Ecto neural progenitor cell (in vitro differentiated cells): Measurements from ENCODE around the gene SDC1.

ENCODE experiments used
- DNase-seq: peaks from one replicate; pipeline ENCODE4 v3.0.0-alpha.2; 2018; ENCODE audit warnings: low spot score

The SDC1 gene

GRCh38 chr2:20227894-20228505 is 3.1 kb upstream of the SDC1 start:
- DNase-seq: no peak

DNA sequence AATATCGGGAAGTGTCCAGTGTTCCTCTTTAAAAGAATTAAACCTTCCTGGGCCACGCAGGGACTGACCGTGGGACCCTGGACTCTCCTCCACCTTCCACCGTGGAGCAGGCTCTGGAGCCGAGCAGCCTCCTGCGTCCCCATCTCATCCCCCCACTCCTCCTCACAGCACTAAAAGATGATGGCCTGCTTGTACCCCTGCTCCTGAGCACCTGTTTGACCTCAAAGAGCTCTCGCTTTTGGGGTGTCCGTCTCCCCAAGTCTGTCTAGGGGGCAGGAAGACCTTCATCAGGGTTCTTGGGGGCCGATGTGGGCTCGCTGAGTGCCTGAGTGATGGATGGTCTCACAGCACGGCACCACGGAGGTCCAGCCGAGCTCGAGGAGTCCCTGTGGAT is 1.2 kb upstream of the SDC1 start:
- no peak for DNase-seq

DNA sequence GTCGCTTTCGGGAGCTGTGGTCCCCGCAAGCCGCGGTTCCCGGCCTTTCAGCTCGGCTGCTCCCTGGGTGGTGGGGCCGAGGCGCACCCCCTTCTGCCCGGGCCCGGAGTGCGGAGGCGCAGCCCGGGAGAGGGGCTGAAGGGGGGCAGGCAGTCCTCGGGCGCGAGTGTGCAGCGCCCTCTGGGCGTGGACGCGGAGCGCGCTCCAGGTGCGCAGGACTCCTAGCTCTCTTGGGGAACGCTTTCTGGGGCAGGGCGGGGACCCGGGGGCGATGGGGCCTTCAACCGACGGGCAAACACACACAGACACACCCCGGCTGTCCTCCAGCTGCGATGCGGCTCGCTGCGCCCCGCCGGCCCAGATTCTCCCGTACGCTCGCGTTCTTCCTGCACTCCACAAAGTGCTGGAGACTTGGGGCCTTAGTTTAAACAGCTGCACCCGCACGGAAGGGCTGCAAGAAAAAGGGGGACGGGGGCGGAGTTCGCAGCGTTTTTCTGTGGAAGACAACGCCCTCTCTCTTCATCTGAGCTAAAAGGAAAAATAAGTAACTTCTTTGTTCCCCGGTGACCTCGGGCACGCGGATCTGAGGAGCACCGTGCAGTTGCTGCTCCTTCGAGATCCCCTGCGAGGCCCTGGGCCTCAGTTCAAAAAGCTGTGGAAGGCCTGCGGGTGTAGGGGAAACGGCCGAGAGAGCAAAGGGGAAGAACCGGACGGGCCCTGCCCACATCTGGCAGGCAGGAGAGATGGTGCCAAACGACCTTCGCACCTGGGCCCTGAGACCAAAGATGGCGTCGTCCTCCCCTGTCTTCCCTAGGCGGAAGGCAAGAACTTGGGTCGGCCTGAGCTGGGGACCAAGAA is 593 bp upstream of the SDC1 start:
- DNase-seq: no peak

GRCh38 chr2:20224164-20224715 is 690 bp downstream of the SDC1 start:
- DNase-seq: peak; percentile 70

- peak; percentile 77 for DNase-seq
These were observed 1.3 kb downstream of the SDC1 start for GRCh38 chr2:20223407-20224163.

- no peak for DNase-seq
These were observed 2.0 kb downstream of the SDC1 start for GRCh38 chr2:20222769-20223406.

DNA sequence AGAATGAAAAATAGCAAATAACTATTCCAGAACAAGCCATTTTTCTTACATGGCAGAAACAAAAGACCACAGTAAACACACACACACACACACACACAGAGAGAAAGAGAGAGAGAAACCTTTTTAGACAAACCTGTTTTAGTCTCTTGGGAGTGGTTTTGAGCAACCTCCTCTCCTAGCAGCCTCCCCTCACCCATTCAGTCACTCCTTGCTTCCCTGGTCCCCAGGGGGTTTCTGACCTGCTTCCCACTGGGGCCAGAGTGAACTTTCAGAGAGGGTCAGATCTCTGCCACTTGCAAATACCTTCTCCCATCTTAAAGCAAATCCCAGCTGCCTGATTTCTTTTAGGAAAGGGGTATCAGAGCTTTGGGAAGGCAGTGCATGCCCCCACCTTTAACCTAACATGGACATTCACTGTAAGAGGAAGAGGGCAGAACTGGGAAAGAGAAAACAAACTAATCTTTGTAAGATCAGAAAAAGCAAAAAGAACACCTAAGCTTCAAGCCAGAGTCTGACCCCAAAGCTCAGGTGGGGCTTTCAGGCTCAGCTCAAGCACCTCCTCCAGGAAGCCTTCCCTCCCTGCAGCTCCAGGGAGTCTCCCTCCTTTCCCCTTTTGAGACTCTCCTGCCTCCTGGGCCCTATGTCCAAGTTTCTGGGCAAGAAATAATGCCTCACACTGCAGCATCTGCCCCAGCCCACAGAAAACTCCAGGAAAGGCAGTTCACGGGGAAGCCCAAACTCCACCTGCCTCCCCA is 2.7 kb downstream of the SDC1 start:
- no peak for DNase-seq

DNA sequence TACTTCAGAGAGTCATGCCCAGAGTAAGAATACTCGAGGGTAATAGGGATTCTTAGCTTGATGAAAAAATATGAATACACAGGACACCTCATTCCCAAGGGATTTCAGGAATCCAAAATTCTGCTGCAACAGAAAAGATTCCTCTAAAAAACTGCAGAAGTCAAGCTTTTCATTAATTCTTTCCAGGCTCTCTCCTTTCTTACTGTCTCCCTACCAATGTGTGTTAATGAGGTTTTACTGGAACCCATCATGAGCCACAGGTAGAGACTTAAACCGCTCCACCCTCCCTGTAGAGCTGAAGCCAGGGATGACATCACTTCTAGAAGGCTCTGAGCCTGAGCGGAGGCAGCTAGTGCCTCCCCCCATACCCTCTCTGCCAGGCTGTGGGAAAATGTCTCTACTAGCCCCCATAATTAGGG is 3.4 kb downstream of the SDC1 start:
- DNase-seq: no peak

DNA sequence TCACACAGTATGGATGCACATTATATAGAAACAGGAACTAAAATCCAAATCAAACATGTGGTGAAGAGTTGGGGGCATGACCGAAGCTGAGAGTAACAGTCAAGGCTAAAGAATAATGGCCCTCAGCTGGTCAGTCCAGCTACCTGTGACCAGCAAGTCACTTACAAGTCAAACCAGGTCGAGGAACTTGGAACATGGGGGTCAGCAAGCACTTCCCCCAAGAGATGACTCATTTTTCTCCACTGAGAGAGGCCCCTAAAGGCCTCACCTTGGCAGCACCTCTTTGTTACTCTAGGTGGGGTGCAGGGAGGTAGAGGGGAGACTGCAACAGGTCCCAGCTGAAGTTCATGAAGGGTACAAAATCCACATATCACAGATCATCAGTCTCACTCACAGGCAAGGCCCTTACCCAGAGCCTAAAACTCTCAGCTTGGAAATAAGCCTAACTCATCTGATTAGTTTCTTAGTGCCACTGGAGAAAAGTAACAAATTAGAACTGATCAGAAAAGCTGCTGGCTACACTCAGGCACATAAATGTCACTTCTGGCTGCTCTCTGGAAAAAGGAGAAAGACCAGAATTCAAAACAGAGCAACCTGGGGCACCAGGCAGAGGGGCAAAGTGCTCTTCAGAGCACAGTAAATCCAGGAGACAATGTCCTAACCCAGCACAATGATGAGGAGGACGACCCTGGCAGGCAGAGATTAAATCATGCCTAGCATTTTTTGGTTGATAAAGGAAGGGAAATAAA is 4.0 kb downstream of the SDC1 start:
- DNase-seq: no peak

GRCh38 chr2:20219763-20220380 is 5.1 kb downstream of the SDC1 start:
- DNase-seq: no peak

DNA sequence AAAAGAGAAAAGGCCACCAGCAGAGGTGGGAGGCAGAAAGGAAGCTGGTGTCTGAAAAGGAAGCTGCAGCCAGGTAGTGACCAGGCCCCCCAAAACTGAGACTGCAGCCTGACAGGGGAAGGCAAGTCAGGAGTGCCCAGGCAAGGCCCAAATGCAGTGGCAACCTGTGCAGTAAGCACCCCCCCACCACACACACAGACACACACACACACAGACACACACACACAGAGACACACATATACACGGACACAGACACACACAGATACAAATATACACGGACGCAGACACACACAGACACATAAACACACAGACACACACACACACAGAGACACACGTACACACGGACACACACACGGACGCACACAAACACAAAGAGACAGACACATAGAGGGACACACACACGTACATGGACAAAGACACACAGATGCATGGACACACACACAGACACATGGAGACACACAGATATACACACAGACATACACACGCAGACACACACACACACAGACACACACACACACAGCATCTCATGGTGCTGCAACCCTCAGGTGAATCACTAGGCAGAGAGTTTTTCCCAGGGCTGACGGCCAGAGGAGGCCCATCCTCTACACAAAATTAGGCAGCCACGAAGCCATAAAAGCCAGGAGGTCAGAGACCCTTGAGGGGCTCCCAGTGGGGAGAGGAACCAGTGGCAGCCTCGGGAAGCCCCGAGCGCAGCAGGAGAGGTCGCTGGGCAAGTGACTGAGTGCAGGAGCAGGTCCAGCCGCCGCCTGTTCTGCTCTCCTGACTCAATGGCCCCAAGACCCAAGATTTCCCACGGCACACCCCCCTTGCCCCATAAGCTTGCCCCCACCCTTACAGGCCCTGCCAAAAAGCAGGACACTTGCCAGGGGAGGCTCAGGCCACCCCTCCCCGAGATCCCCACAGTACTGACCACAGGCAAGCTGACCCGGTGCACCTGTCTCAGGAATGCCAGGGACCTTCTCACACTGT is 6.3 kb downstream of the SDC1 start:
- no peak for DNase-seq

GRCh38 chr2:20217041-20217970 is 7.6 kb downstream of the SDC1 start:
- DNase-seq: no peak

DNA sequence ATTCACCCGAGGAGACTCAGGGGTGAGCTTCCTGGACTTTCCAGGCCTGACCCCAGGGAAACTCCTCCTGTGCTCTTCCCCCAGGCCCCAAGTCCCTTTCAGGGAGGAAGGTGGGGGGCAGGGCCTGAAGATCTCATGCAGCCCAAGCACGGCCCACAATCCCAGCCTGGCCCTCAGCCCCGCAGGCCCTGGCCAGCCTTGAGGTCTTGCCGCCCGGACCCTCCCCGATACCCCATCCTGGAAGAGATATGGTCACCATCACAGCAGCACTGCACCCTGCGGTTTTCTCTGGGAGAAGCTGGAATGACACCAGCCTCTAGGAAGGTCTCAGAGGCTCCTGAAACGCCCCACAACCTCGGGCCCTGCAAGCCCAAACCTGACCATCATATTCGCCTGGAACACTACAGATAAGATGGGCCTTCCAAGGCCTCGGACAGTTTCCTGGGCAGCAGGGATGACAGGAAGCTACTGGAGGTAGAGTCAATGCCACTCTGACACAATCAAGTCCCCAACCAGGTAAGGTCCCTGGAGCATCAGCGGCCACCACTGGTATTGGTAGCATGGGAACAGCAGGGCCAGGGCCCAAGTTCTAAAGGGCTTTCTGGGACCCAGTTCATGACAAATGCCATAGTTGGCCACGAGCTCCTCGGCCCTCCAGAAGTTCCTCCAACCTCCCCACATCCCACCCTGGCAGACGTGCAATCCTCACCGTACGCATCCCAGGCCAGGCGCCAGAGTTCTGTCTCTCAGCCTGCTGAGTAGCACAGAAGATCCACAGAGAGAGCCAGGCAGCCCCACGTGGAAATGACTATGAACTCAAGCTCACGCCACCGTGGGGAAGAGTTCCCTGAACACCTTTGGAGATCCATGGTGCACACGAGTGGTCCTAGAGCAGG is 8.6 kb downstream of the SDC1 start:
- no peak for DNase-seq

- no peak for DNase-seq
These were observed 9.5 kb downstream of the SDC1 start for GRCh38 chr2:20215183-20216040.

- no peak for DNase-seq
These were observed 10.3 kb downstream of the SDC1 start for GRCh38 chr2:20214566-20215182.
